IPS DF 4.7 (cell line): ENCODE data around the gene RPTOR.

Experiments
- DNase-seq: peaks from one replicate; pipeline ENCODE4 v3.0.0-alpha.2; 2013; ENCODE audit warnings: low spot score; ENCODE audit errors: extremely low read depth

Gene RPTOR

DNA sequence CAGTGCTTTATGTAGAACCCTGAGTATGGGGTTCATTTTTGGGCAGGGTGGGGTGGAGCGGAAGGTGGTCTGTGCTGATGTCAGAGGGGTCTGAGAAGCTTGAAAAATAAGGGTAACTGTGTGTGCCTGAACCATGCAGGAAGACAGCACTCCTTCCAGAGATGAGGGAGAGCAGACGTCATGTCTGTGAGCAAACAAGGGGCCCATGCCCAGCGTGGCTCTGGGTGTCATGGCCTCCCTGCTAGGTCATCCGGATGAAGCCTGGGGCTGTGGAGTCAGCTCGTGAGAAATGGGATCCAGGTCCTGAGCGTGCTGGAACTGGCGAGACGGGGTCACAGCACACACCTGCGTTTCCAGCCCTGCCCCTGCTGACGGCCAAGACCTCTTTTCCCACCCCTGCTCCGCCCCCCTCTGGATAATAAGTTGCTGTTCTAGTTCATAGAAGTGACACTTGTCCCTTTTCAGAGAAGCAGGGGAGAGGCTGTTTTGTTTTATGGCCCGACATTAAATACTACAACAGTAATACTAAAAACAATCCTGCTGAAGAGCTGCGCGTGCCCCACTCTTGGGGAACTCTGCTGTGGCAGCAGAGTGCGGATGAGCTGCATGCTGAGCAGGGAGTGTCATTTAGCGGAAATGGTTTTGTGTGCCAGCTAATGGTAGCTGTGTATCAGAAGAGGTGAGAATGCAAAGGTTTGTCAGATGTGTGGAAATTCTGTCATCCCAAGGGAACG lies 92.6 kb downstream of the RPTOR start:
- no peak for DNase-seq

DNA sequence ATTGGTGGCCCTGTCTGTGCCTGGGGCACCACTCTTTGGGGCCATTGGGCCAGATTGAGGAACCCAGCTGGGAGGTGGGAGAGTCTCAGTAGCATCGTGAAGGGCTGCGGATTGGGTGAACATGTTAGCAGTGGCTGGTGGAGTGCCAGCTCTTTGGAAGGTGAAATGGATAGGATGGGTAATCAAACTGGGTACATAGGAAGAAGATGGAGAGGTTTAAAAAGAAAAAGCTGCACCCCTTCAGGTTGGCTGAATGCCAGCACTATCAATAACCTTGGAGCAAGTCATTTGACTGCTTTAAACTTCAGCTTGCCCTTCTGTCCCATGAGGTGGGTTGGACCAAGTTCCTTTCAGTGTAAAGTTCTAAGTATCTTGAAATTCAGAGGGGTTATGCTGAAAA lies 95.0 kb downstream of the RPTOR start:
- DNase-seq = no peak

- no peak for DNase-seq
Measured at GRCh38 chr17:80640366-80641084, 95.9 kb downstream of the RPTOR start.

- no peak for DNase-seq
Measured at GRCh38 chr17:80643326-80644099, 98.9 kb downstream of the RPTOR start.

- no peak for DNase-seq
Measured at GRCh38 chr17:80644536-80644935, 99.9 kb downstream of the RPTOR start.

- no peak for DNase-seq
Measured at GRCh38 chr17:80645706-80646325, 101.2 kb downstream of the RPTOR start.

GRCh38 chr17:80646328-80646727 lies 101.7 kb downstream of the RPTOR start:
- no peak for DNase-seq

DNA sequence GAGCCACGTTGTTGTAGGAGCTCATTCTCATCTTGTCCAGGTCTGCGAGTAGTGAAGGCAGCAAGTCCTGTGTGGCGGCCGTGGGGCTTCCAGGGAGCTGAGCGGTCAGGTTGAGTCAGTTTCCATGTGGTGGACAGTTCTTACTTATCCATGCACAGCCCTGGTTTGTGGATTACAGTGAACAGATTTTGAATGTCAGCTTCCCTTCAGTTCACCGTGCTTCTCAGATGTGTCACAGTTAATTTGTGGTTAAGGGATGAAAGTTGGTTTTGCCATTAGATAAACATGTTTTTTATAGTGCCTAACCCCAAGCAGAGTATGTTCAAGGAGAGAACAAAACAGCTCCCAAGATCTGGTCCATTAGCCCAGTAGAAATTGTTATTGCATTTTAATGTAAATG lies 103.1 kb downstream of the RPTOR start:
- no peak for DNase-seq

DNA sequence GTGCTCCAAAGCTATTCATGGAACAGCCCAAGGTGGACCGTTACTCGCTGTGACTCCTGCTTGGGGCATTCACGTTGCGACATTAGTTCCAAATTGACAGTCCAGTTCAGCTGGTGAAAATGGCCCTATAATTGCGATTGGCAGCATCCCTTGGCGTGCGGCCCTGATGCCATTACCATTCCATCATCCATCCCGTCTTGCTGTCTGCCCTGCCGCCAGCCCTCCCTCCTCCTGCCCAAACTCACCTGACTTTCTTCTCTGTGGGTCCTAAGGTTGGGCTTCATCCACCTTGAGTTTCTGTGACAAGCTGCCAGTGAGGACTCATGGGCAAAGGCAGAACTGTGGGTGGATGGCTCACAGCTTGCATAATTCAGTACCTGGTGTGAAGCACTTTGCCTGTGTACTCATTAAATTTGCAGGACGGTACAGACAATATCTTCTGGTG lies 104.6 kb downstream of the RPTOR start:
- no peak for DNase-seq

DNA sequence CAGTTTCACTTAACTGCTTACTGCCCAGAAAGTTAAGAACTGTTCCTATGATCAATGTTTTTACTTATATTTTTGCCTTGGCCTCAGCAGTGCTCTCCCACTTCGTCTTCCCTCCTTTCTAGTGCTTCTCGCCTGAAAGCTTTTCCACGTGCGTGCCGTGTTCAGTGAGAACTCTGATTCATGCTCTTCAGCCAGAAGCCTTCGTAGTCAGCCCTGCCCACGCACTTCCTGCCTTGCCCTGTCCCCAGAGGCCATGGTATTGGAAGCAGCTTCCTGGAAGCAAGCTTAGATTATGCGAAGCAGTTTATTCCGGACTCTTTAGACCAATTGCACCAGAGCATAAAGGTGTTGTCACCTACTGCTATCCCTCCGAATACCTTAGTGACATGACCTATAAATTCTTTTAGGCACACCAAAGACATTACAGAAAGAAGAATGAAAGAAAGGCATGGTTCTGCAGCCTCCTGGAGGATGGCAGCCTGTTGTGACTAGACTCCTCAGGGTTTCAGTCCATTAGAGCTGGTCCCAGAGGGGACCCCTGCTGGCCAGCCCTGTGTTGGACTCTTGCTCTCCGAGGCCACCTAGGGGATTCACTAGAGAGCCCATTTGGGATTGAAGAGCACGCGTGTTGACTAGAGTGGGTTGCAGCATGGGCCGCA lies 105.2 kb downstream of the RPTOR start:
- no peak for DNase-seq

DNA sequence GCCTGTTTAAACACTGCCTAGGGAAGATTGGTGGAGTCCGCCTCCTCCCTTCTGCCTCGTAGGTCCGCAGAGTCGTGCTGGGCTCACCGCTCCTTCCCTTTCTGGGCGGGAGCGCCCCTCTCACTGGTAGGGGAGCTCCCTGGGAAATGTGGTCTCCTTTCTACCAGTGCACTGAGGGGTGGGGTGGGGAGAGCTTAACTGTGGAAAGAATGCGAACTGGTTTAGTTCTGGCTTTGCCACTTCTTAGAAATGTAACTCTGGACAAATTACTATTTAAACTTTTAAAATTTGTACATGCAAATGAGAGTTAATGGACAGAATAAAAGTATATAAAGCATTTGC lies 105.7 kb downstream of the RPTOR start:
- no peak for DNase-seq

DNA sequence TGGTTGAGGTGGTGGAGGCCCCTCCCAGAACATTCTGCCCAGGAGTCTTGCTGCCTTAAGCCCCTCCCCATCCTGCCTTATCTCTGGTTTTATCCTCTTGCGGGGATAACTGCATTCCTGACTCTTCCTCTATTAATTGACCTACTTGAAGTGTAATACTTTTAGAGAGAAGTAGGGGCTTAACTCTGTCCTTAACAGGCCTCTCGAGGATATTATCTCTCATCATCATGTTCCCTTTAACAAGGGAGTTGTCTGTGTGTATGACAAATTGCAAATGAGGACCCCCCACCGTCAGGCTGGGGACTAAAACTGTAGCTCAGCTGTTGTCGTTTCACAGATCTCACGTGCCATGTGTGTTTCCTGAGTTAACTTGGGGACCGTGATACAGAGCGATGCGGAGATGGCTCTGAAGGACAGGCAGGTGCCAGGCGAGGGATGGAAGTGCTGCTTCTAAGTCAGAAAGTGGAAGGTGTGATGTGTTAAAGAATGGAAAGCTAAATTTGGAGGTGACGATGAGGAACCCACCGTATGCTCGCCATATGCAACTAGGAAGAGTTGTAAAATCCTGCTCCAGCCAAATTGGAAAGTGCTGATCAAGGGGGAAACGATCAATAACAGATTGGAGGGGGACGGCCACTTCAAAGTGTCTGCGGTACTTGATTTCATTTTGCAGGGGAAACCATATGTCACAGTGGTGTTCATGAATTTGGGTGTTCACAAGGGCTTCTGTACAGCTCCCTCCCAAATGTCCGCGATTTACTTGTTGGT lies 106.3 kb downstream of the RPTOR start:
- DNase-seq = no peak

- no peak for DNase-seq
Measured at GRCh38 chr17:80652756-80653330, 108.2 kb downstream of the RPTOR start.

DNA sequence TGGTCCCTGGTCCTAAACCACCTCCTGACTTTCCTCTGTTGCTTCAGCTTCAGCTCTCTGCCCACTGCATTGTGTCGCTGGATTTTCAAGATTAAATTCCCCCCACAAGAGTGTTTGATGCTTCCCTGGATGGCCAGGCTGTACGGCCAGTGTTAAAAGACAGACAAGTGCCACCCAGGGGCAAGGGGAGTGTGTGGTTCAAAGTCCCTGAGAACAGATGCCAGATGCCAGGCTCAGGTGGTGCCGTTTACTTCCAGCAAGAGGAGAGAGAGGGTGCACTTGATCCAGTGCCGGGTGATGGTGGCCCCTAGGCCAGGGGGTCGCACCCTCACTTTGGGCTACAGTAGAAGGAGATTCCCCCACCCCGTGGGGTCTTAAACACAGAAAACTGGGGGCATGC lies 109.2 kb downstream of the RPTOR start:
- no peak for DNase-seq

DNA sequence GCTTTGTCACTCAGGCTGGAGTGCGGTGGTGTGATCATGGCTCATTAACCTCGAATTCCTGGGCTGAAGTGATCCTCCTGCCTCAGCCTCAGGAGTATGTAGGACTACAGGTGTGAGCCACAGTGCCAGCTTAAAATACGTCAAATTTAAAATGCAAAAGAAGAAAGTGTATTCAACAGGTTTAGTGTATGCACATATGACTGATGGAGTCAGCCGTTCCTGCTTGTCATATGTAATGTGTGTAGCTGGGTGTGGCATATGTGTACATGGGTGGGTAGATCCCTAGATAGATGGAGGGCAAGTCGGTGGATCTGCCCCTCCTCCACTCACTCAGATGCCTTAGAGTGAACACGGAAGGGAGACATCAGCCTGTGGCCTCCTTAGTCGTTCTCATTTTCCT lies 111.0 kb downstream of the RPTOR start:
- DNase-seq = no peak

- DNase-seq = no peak
Measured at GRCh38 chr17:80656590-80656989, 112.0 kb downstream of the RPTOR start.

GRCh38 chr17:80657561-80657960 lies 112.9 kb downstream of the RPTOR start:
- DNase-seq = no peak

- DNase-seq = no peak
Measured at GRCh38 chr17:80658821-80659220, 114.2 kb downstream of the RPTOR start.

- DNase-seq = no peak
Measured at GRCh38 chr17:80659651-80660050, 115.0 kb downstream of the RPTOR start.

DNA sequence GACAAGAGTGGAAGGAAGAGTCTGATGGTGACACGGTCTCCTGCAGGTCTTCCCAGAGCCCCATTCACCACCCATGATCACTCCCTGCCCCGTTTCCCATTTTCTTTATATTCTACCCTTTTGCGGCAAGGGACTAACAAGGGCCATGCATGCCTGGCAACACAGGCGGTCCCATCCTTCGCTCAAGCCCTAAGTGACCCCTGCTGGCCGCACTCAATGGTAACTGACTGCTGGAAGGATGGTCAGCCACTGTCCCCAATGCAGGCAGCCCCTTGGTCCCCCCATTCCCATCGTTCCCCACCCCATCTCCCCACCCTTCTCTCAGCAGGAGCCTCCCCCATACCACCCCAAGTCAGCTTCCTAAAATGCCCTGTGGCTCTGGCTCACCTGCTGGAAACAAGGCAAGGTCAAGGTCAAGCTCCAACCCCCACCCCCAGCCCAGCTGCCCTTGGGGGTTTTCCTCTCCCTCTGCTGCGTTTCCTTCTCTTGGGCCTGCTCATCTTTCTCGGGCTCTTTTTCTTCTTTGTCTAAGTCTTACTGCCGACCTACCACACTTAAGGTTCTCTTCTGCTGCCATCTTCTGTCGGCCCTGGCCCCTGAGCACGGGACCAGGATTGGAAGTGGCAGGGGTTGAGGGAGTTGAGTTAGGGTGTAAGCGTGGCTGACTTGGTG lies 116.0 kb downstream of the RPTOR start:
- no peak for DNase-seq
